ENCODE results near the gene ZBTB37. TPM values are rescaled to one million over a fixed set of nuclear protein-coding genes. Genes with fewer than 3 reads are reported as not detected.
"Not testable (repeated sequence)": the region's sequence is repeated elsewhere in the genome, so short reads cannot be mapped to it uniquely, and the experiment has no call there.

The ZBTB37 gene
- total and polyA plus RNA-seq, 12 donors = 0.91 to 20.4 (median 9.5) TPM

- intact Hi-C loops (cut with DNase I) = no loop called here
- TF ChIP-seq POLR2A (IDR thresholded peaks at IDR 0.05) = no peak
- TF ChIP-seq CTCF (IDR thresholded peaks at IDR 0.05) = no peak
- H3K9me3 ChIP-seq (replicated peaks in 1 of 3) = no peaks in the 10 kb centered on the region
- H3K27ac ChIP-seq = no peak overlapping the region
- no peak for DNase-seq
- no peaks in the 10 kb centered on the region for H3K36me3 ChIP-seq (replicated peaks in 1 of 2)
- no peaks in the 10 kb centered on the region for H3K27me3 ChIP-seq
- H3K4me1 ChIP-seq (replicated peaks in 1 of 2) = no peaks in the 10 kb centered on the region
- no peak overlapping the region for H3K4me3 ChIP-seq
- 87 to 97% (median 94%) methylated on average over 8 of the region's 8 CpGs for WGBS, 4 donors
Measured at GRCh38 chr1:173925306-173926242, 57.4 kb downstream of the ZBTB37 start.

GRCh38 chr1:173930541-173930940 lies 62.4 kb downstream of the ZBTB37 start:
- H3K4me1 ChIP-seq (replicated peaks in 1 of 2); H3K27ac ChIP-seq; intact Hi-C loops (cut with DNase I); H3K36me3 ChIP-seq (replicated peaks in 1 of 2); H3K9me3 ChIP-seq (replicated peaks in 1 of 3); DNase-seq; H3K27me3 ChIP-seq; H3K4me3 ChIP-seq: not testable (repeated sequence)
- 97 to 98% (median 98%) methylated on average over 5 of the region's 5 CpGs for WGBS, 4 donors

- TF ChIP-seq POLR2A (IDR thresholded peaks at IDR 0.05) = no peak
- intact Hi-C loops (cut with DNase I) = no loop called here
- no peak overlapping the region for H3K4me3 ChIP-seq
- no peaks in the 10 kb centered on the region for H3K27me3 ChIP-seq
- DNase-seq = no peak
- 90 to 100% (median 95%) methylated on average over 1 of the region's 1 CpG for WGBS, 4 donors
- no peaks in the 10 kb centered on the region for H3K4me1 ChIP-seq (replicated peaks in 1 of 2)
- H3K9me3 ChIP-seq (replicated peaks in 1 of 3) = no peaks in the 10 kb centered on the region
- no peak overlapping the region for H3K27ac ChIP-seq
- peaks cover 0 to 21% of the 10 kb centered on the region in 2 donors for H3K36me3 ChIP-seq (replicated peaks in 1 of 2)
Measured at GRCh38 chr1:173934440-173934839, 66.3 kb downstream of the ZBTB37 start.

GRCh38 chr1:173937062-173937461 lies 68.9 kb downstream of the ZBTB37 start:
- 74 to 89% (median 82%) methylated on average over 2 of the region's 2 CpGs for WGBS, 4 donors
- no peaks in the 10 kb centered on the region for H3K4me1 ChIP-seq (replicated peaks in 1 of 2)
- no peak overlapping the region for H3K27ac ChIP-seq
- peaks cover 0 to 42% of the 10 kb centered on the region in 2 donors for H3K36me3 ChIP-seq (replicated peaks in 1 of 2)
- H3K4me3 ChIP-seq = no peak overlapping the region
- intact Hi-C loops (cut with DNase I) = no loop called here
- no peak for DNase-seq
- no peaks in the 10 kb centered on the region for H3K27me3 ChIP-seq
- TF ChIP-seq POLR2A (IDR thresholded peaks at IDR 0.05) (no peak), CTCF (IDR thresholded peaks at IDR 0.05) (no peak)
- no peaks in the 10 kb centered on the region for H3K9me3 ChIP-seq (replicated peaks in 1 of 3)

- Histone ChIP-seq H3K4me1 (replicated peaks in 1 of 2) (no peaks in the 10 kb centered on the region), H3K9me3 (replicated peaks in 1 of 3) (no peaks in the 10 kb centered on the region), H3K36me3 (replicated peaks in 1 of 2) (peaks cover 0 to 86% of the 10 kb centered on the region in 2 donors), H3K4me3 (no peak overlapping the region), H3K27ac (no peak overlapping the region), H3K27me3 (no peaks in the 10 kb centered on the region)
- intact Hi-C loops (cut with DNase I) = no loop called here
- WGBS, 4 donors = 72 to 81% (median 79%) methylated on average over 4 of the region's 4 CpGs
- DNase-seq = no peak
- TF ChIP-seq POLR2A (IDR thresholded peaks at IDR 0.05) (no peak), CTCF (IDR thresholded peaks at IDR 0.05) (no peak)
Measured at GRCh38 chr1:173946380-173946921, 78.3 kb downstream of the ZBTB37 start.

Data from adrenal gland (tissue), 12 donors.